BE2C (cell line): ENCODE measurements around the gene CDV3.

Experiments used
- DNase-seq: peaks from one replicate; pipeline ENCODE4 v3.0.0-alpha.2; 2020
- H3K27me3 ChIP-seq: fragments of 250-450 bp; sonication (Bioruptor Pico); 2 replicates; pipeline ENCODE4 v1.5.1; 2020; ENCODE audit warnings: mild to moderate bottlenecking
- H3K36me3 ChIP-seq: fragments of 250-450 bp; sonication (Bioruptor Pico); 2 replicates; pipeline ENCODE4 v1.5.1; 2020; ENCODE audit warnings: mild to moderate bottlenecking
- H3K4me1 ChIP-seq: fragments of 250-450 bp; sonication (Bioruptor Pico); 2 replicates; pipeline ENCODE4 v1.5.1; 2020
- H3K4me3 ChIP-seq: 2 replicates; pipeline ENCODE4 v1.5.1; 2011; ENCODE audit warnings: low read depth, low read length
- H3K9me3 ChIP-seq: fragments of 250-450 bp; sonication (Bioruptor Pico); 2 replicates; pipeline ENCODE4 v1.5.1; 2020
- TF ChIP-seq, protein P1 (sequence below): IDR thresholded peaks from 2 replicates; pipeline ENCODE4 v1.5.1; 2012; ENCODE audit warnings: mild to moderate bottlenecking, low read depth, low read length

The CDV3 gene

DNA sequence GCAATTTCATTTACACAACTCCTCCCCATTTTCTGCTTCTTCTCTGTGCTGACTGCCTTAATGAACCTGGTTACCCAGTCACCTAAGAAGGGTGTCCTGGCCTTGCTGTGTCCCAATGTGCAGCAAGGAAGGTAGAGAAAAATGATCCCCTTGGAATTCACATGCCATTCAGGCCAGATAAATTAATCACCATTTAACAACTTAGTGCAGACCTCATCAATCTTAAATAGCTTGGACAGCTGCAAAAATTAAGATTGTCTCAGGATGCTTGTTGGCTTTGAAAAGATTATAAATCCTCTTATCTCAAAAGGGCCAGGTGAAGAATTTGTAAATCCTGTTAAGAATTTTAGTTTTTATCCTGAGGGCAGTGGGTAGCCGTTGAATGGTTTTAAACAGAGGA is 9.7 kb upstream of the CDV3 start:
- no peaks in the 10 kb centered on the region for H3K36me3 ChIP-seq
- no peaks in the 10 kb centered on the region for H3K4me1 ChIP-seq
- DNase-seq: no peak
- no peaks in the 10 kb centered on the region for H3K27me3 ChIP-seq
- H3K9me3 ChIP-seq: no peaks in the 10 kb centered on the region
- TF ChIP-seq, protein P1, sequence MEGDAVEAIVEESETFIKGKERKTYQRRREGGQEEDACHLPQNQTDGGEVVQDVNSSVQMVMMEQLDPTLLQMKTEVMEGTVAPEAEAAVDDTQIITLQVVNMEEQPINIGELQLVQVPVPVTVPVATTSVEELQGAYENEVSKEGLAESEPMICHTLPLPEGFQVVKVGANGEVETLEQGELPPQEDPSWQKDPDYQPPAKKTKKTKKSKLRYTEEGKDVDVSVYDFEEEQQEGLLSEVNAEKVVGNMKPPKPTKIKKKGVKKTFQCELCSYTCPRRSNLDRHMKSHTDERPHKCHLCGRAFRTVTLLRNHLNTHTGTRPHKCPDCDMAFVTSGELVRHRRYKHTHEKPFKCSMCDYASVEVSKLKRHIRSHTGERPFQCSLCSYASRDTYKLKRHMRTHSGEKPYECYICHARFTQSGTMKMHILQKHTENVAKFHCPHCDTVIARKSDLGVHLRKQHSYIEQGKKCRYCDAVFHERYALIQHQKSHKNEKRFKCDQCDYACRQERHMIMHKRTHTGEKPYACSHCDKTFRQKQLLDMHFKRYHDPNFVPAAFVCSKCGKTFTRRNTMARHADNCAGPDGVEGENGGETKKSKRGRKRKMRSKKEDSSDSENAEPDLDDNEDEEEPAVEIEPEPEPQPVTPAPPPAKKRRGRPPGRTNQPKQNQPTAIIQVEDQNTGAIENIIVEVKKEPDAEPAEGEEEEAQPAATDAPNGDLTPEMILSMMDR: no peak
- H3K4me3 ChIP-seq: no peak overlapping the region

DNA sequence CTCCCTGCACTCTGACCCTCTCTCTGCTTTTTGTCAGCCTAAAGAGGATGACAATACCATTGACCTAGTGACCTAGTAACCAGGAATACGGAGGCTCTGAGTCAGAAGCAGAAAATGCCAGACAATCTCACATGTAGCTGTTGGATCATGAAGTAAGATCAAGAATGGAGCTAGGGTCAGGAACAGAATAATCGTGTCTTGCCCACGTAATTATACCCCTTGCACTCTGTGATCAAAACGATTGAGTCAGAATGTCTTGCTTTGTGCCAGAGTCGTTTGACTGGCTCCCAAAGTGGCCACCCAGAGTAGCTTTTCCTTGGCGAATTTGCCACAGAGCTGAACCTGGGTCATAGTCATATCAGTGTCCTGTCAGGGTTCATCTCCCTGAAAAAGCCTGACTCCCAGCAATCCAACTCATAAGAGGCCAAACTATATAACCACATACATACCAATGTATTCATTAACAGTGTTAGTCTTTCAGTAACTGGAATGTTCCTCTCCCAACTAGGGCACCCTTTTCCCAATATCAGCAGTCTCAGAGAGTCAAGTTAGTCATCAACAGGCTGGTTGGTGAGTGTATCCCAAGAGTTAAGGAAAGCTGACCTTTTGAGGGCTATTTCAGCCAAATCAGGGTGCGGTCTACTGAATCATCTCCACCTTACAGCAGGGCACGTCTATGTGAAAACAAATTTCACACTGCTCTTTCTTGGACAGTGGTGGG is 5.0 kb upstream of the CDV3 start:
- no peaks in the 10 kb centered on the region for H3K27me3 ChIP-seq
- no peaks in the 10 kb centered on the region for H3K36me3 ChIP-seq
- H3K9me3 ChIP-seq: no peaks in the 10 kb centered on the region
- H3K4me3 ChIP-seq: no peak overlapping the region
- H3K4me1 ChIP-seq: peaks cover 4% of the 10 kb centered on the region; the same call in 1 of the 2 replicates
- DNase-seq: no peak
- TF ChIP-seq, protein P1: no peak

DNA sequence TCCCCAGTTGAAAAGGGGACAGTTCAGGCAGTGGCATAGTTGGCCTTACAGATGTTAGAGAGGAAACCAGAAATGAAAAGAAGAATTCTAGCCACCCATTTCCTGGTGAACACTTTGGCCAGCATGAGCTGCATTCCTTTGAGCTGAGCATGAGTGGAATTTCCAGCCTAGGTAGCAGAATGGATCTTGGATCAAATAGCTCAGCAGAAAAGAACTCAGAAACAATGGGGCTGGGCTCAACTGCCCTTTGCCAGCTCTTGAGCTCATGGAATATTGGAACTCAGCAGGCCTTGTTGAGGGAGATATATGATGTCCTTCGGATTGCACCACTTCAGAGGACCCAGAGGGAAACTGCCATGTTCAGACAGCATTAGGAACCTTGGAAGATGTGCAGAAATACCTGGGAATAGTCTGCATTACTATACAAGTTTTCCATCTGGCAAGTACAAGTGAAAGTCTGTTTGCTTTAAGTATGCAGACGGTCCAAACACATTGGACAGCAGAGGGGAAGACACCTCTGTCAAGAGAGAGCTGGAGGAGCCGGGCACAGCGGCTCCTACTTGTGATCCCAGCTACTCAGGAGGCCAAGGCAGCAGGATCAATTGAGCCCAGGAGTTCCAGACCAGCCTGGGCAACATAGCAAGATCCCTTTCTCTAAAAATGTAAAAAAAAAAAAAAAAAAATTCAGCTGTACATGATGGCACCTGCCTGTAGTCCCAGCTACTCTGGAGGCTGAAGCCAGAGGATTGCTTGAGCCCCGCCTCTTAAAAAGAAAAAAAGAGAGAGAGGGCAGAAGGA is 3.1 kb upstream of the CDV3 start:
- H3K36me3 ChIP-seq: peaks cover 5% of the 10 kb centered on the region
- no peak overlapping the region for H3K4me3 ChIP-seq
- DNase-seq: no peak
- TF ChIP-seq, protein P1: no peak
- no peaks in the 10 kb centered on the region for H3K27me3 ChIP-seq
- peaks cover 4% of the 10 kb centered on the region for H3K4me1 ChIP-seq
- H3K9me3 ChIP-seq: no peaks in the 10 kb centered on the region

DNA sequence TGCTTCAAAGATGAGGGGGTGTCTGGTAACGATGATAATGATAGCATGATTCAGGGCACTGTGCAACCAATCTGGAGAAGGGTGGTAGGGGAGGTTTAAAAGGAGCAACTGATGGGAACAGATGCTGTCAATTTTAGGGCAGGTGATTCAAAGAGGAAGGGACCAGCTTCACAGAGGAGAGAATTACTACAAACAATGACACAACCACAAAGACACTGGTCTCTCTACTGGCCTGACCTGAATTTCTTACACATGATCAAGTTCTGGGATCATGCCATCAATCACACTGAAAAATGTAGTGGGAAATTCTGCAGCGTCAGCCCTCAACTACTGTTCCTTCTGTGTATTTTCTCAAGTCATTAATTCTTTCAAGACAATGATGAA is 2.6 kb upstream of the CDV3 start:
- Histone ChIP-seq H3K9me3 (no peaks in the 10 kb centered on the region), H3K4me3 (no peak overlapping the region), H3K4me1 (peaks cover 8% of the 10 kb centered on the region), H3K36me3 (peaks cover 11% of the 10 kb centered on the region), H3K27me3 (no peaks in the 10 kb centered on the region)
- TF ChIP-seq, protein P1: no peak
- no peak for DNase-seq

DNA sequence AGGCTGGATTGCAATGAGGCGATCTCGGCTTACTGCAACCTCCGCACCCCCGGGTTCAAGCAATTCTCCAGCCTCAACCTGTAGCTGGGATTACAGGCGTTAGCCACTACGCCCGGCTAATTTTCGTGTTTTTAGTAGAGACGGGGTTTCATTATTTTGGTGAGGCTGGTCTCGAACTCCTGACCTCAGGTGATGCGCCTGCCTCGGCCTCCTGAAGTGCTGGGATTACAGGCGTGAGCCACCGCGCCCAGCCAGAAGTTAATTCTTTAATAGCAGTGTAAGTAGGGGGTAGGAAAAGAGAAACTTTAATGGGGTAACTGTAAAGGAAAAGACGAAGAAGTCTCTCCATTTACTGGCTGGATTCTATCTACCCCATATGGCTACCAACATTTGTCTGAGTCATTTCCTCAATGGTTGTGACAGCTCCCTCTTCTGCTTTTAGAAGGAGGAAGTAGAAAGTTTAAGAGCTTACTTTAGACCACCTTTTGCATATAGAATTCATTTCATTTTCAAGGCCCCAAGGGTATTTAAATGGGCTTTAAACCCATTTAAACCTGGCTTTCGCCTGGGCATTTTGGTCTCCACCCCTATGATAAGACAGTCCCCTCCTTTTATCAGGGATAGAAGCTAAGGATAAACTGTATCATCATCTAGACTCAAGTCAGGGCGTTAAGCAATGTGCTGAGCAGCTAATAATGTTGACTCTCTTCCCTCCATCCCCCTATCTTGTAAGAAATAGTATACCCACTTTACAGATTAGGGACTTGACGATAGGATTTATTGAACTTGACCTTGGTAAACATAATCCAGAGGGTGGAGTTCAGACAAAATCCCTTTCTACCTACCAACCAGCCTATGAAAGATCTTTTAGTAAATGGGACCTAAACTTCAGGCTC is 1.1 kb upstream of the CDV3 start:
- TF ChIP-seq, protein P1: no peak
- Histone ChIP-seq H3K4me3 (peak overlapping the region; percentile 15), H3K36me3 (peaks cover 17% of the 10 kb centered on the region), H3K4me1 (peaks cover 11% of the 10 kb centered on the region), H3K9me3 (no peaks in the 10 kb centered on the region), H3K27me3 (no peaks in the 10 kb centered on the region)
- DNase-seq: no peak
